GM12874 (cell line): ENCODE measurements around the gene ZDHHC11.

Experiments
- TF ChIP-seq, protein P1 (sequence below): IDR thresholded peaks from 2 replicates; pipeline ENCODE4 v1.5.1; 2011; ENCODE audit warnings: low read depth, mild to moderate bottlenecking, control low read depth, low read length, moderate library complexity; ENCODE audit not compliant: insufficient read depth

The ZDHHC11 gene, protein sequence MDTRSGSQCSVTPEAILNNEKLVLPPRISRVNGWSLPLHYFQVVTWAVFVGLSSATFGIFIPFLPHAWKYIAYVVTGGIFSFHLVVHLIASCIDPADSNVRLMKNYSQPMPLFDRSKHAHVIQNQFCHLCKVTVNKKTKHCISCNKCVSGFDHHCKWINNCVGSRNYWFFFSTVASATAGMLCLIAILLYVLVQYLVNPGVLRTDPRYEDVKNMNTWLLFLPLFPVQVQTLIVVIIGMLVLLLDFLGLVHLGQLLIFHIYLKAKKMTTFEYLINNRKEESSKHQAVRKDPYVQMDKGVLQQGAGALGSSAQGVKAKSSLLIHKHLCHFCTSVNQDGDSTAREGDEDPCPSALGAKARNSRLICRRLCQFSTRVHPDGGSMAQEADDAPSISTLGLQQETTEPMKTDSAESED

DNA sequence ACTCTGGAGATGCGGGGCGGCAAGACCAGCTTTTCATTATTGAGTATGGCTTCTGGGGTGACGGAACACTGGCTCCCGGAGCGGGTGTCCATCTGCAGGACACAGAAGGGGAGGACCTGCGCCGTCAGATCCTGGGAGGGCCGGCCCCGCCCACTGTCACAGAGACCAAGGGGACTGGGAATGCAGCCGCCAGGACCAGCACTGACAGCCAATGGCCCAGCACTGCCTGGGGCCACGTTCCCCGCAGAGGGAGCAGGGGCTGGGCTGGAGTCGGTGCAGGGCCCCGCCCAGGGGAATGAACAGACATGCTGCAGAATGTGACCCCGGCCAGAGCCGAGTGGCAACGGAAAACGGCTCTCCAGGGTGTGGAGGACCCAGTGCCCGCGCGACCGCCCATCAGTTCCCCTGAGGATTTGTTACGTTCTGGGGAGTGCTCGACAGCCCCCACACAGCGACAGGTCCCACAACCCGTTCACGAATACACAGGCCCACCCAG is at the start of gene ZDHHC11:
ZDHHC11 (minus strand) TSS at position 476 of the 496 bp plus-strand sequence; CDS start at position 92, 384 bp downstream.
- TF ChIP-seq, protein P1, sequence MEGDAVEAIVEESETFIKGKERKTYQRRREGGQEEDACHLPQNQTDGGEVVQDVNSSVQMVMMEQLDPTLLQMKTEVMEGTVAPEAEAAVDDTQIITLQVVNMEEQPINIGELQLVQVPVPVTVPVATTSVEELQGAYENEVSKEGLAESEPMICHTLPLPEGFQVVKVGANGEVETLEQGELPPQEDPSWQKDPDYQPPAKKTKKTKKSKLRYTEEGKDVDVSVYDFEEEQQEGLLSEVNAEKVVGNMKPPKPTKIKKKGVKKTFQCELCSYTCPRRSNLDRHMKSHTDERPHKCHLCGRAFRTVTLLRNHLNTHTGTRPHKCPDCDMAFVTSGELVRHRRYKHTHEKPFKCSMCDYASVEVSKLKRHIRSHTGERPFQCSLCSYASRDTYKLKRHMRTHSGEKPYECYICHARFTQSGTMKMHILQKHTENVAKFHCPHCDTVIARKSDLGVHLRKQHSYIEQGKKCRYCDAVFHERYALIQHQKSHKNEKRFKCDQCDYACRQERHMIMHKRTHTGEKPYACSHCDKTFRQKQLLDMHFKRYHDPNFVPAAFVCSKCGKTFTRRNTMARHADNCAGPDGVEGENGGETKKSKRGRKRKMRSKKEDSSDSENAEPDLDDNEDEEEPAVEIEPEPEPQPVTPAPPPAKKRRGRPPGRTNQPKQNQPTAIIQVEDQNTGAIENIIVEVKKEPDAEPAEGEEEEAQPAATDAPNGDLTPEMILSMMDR: no peak

DNA sequence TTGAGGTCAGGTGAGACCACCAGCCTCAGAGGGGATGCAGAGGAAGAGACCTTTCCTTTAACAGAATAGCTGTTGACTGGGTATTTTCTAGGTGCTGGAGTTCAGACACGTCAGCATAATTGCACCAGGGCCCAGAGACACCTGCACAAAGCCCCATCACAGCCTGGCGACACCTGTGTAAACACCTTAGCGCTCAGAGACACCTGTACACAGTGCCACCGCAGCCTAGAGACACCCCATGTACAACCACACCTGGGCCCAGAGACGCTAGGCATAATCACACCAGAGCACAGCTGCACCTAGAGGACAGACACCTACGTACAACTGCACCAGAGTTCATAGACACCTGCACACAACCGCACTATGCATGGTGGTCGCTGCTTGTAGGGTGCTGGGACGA is 42.9 kb upstream of the ZDHHC11 start:
- TF ChIP-seq, protein P1: no peak

DNA sequence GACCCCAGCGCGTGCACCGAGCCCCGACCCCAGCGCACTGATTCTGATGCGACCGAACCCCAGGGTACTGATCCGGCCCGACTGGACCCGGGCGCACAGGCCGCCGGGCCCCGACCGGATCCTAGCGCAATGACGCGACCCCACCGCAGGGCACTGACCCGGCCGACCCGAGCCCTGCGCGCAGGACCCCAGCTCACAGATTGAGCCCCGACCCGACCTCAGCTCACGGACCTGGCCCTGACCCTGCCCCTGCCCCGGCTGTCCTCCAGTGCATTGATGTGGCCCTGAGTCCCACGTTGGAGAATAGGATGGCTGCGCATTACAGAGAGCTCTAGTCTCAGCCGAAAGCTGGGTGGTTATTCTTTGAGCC is 42.3 kb upstream of the ZDHHC11 start:
- TF ChIP-seq, protein P1: no peak

DNA sequence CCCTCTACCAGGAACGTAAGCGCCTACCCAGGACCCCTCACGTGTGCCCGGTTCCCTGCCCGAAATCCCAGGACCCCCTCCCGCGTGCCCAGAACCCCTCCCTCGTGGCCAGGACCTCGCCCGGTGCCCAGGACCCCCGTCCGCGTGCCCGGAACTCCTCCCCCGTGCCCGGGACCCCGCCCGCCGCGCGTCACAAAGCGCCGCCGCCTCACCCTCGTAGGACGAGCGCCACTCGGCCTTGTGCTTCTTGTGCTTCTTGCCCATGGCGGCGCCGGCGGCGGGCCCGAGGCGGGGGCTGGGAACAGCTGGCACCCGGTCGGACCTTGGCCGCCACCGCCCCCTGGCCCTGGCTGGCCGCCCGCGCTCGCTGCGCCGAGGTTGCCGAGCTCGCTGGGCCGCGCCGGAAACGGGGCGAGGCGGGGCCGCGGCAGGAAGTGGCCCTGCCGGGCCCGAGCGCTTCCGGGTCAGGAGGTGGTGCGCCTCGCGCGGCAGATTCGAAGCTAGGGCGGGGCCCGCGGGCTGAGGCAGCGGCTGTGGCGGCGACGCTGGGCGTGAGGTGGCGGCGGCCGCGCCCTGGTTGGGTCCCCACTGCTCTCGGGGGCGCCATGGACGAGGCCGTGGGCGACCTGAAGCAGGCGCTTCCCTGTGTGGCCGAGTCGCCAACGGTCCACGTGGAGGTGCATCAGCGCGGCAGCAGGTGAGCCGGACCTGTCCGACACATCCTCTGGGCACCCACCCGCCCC is 41.8 kb upstream of the ZDHHC11 start, which contains the start of the genes BRD9 and TRIP13:
BRD9 (minus strand) TSS at position 408 of the 743 bp plus-strand sequence; CDS start at position 264, 144 bp downstream.
TRIP13 (plus strand) TSS at position 491 of the 743 bp plus-strand sequence; CDS start at position 606, 115 bp downstream.
- TF ChIP-seq, protein P1: no peak

DNA sequence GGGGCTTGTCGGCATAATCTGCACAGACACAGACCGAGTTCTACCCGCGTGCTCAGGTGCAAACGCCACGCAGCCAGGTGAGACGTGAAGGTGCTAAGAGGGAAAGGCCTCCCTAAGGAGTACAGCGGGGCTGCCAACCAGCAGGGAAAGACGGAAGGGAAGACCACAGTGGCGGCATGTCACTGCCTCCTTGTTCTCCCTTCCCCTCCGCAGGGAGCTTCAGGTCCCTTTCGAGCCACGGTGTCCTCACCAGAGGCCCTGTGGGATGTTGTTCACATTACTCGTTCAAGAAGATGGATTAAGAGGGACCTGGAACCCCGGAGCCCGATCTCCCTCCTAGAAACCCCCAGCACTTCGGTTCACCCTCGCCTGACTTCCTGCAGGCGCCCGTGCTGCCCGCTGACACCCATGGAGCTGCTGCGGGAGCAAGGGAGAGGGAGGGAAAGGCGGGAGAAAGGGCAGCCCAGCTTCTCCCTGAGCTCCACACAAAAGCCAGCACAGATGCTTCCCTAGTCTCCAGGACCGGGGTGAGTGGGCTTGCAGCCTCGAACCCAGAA is 41.1 kb upstream of the ZDHHC11 start:
- TF ChIP-seq, protein P1: no peak

DNA sequence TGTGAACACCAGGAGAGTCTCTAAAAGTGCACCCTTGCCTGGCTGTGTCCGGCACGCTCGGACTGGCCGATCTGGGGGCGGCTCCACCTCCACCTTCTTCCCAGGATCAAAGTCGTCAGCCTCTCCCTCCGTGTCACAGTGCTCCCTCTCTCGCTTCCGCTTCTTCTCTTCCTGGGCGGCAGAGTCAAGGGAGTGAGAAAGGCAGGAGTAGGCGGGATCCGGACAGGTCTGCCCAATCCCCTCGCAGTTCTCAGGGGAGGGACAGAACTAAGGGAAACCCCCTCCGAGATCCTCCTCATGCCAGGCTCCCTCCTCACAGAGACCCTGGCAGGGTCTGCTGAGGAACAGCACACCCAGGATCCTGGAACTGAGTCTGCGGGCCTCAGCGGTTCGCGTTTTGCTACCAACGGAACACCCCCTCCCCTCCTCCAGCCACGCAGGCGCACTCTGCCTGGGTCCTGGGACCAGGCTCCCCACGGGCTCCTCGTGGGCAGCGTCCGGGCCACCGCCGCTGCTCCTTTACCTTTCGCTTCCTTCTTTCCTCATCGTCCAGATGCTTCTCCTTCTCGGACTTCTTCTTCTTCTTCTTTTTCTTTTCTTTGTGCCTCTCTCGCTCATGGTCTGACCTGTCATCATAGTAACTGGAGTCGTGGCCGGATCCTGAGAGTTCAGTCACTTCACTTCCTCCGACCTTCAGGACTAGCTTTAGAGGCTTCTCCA is 40.5 kb upstream of the ZDHHC11 start:
- TF ChIP-seq, protein P1: no peak
